Measurements from ENCODE around the gene ZNF70. TPM values are rescaled to one million over a fixed set of nuclear protein-coding genes. Genes with fewer than 3 reads are reported as not detected.

The ZNF70 gene
- total and polyA plus RNA-seq, 2 of the 13 experiments (the other 11 are each of a cell fraction or from before 2014, with no cell fraction given): 0.62 to 3.6 TPM

GRCh38 chr22:23767303-23767672 is 16.4 kb upstream of the ZNF70 start (continued):
- TF ChIP-seq SP2 (CRISPR knock-in tag; IDR thresholded peaks at IDR 0.05) (peak; percentile 26; the same call in 1 of the 2 replicates), ZNF607 (CRISPR knock-in tag; IDR thresholded peaks at IDR 0.05; ENCODE audit: borderline replicate concordance) (no peak), ZNF564 (CRISPR knock-in tag; IDR thresholded peaks at IDR 0.05) (0 out of 2 replicates have a peak, but pooled peaks have one; percentile 11), ZNF749 (CRISPR knock-in tag; IDR thresholded peaks at IDR 0.05; ENCODE audit: borderline replicate concordance) (0 out of 2 replicates have a peak, but pooled peaks have one; percentile 15), PLSCR1 (CRISPR knock-in tag; IDR thresholded peaks at IDR 0.05; ENCODE audit: borderline replicate concordance) (no peak), ZNF136 (CRISPR knock-in tag; IDR thresholded peaks at IDR 0.05; ENCODE audit: low read depth) (no peak), ZNF296 (CRISPR knock-in tag; conservative IDR thresholded peaks at IDR 0.05) (no peak), PBX2 (CRISPR knock-in tag; IDR thresholded peaks at IDR 0.05) (no peak), ZNF746 (CRISPR knock-in tag; IDR thresholded peaks at IDR 0.05) (no peak), NFAT5 (CRISPR knock-in tag; IDR thresholded peaks at IDR 0.05) (no peak), ZNF451 (CRISPR knock-in tag; IDR thresholded peaks at IDR 0.05) (0 out of 2 replicates have a peak, but pooled peaks have one; percentile 45)
